ENCODE measurements around the gene SUGCT. TPM values are rescaled to one million over a fixed set of nuclear protein-coding genes. Genes with fewer than 3 reads are reported as not detected.
"Not testable (repeated sequence)": the region's sequence is repeated elsewhere in the genome, so short reads cannot be mapped to it uniquely, and the experiment has no call there.

Gene SUGCT
- total and polyA plus RNA-seq, 4 donors = 37.9 to 152 (median 53.2) TPM

- no peak for DNase-seq
- Histone ChIP-seq H3K27ac (ENCODE audit: low read depth in 1 of 2, low read length in 2 of 2) (no peak overlapping the region), H3K36me3 (ENCODE audit: control insufficient read depth in 1 of 2, insufficient read depth in 2 of 2, low read length in 1 of 2) (no peaks in the 10 kb centered on the region), H3K4me1 (ENCODE audit: control insufficient read depth in 1 of 2, insufficient read depth in 2 of 2, low read length in 2 of 2) (no peaks in the 10 kb centered on the region), H3K27me3 (ENCODE audit: control insufficient read depth in 1 of 2, insufficient read depth in 2 of 2, low read length in 1 of 2) (no peaks in the 10 kb centered on the region), H3K9me3 (ENCODE audit: control insufficient read depth, low read length) (peaks cover 1% of the 10 kb centered on the region), H3K4me3 (ENCODE audit: low read length in 2 of 2) (no peak overlapping the region)
- WGBS, 2 donors = 96 to 98% methylated on average over 2 of the region's 2 CpGs
- intact Hi-C loops (cut with DNase I) = no loop called here
- no peak for ATAC-seq (ENCODE audit: low FRiP score)
Observed at GRCh38 chr7:40412323-40412722, 277.5 kb downstream of the SUGCT start.

- intact Hi-C loops (cut with DNase I); H3K9me3 ChIP-seq (ENCODE audit: control insufficient read depth, low read length); H3K27me3 ChIP-seq (ENCODE audit: control insufficient read depth in 1 of 2, insufficient read depth in 2 of 2, low read length in 1 of 2); H3K36me3 ChIP-seq (ENCODE audit: control insufficient read depth in 1 of 2, insufficient read depth in 2 of 2, low read length in 1 of 2); ATAC-seq (ENCODE audit: low FRiP score); H3K4me1 ChIP-seq (ENCODE audit: control insufficient read depth in 1 of 2, insufficient read depth in 2 of 2, low read length in 2 of 2); H3K27ac ChIP-seq (ENCODE audit: low read depth in 1 of 2, low read length in 2 of 2); DNase-seq; H3K4me3 ChIP-seq (ENCODE audit: low read length in 2 of 2): not testable (repeated sequence)
- 84 to 86% methylated on average over 9 of the region's 9 CpGs for WGBS, 2 donors
Observed at GRCh38 chr7:40414704-40415103, 279.9 kb downstream of the SUGCT start.

GRCh38 chr7:40418448-40418847, 283.6 kb downstream of the SUGCT start:
- H3K27me3 ChIP-seq (ENCODE audit: control insufficient read depth in 1 of 2, insufficient read depth in 2 of 2, low read length in 1 of 2) = no peaks in the 10 kb centered on the region
- peaks cover 0 to 4% of the 10 kb centered on the region in 2 donors for H3K4me1 ChIP-seq (ENCODE audit: control insufficient read depth in 1 of 2, insufficient read depth in 2 of 2, low read length in 2 of 2)
- H3K9me3 ChIP-seq (ENCODE audit: control insufficient read depth, low read length) = no peaks in the 10 kb centered on the region
- no peak for ATAC-seq (ENCODE audit: low FRiP score)
- intact Hi-C loops (cut with DNase I) = no loop called here
- H3K36me3 ChIP-seq (ENCODE audit: control insufficient read depth in 1 of 2, insufficient read depth in 2 of 2, low read length in 1 of 2) = no peaks in the 10 kb centered on the region
- no peak for DNase-seq
- WGBS, 2 donors = 95 to 100% methylated on average over 1 of the region's 1 CpG
- no peak overlapping the region for H3K4me3 ChIP-seq (ENCODE audit: low read length in 2 of 2)
- H3K27ac ChIP-seq (ENCODE audit: low read depth in 1 of 2, low read length in 2 of 2) = no peak overlapping the region

GRCh38 chr7:40418983-40419382, 284.2 kb downstream of the SUGCT start:
- Histone ChIP-seq H3K4me1 (ENCODE audit: control insufficient read depth in 1 of 2, insufficient read depth in 2 of 2, low read length in 2 of 2) (peaks cover 0 to 4% of the 10 kb centered on the region in 2 donors), H3K27me3 (ENCODE audit: control insufficient read depth in 1 of 2, insufficient read depth in 2 of 2, low read length in 1 of 2) (no peaks in the 10 kb centered on the region), H3K4me3 (ENCODE audit: low read length in 2 of 2) (no peak overlapping the region), H3K9me3 (ENCODE audit: control insufficient read depth, low read length) (no peaks in the 10 kb centered on the region), H3K36me3 (ENCODE audit: control insufficient read depth in 1 of 2, insufficient read depth in 2 of 2, low read length in 1 of 2) (no peaks in the 10 kb centered on the region), H3K27ac (ENCODE audit: low read depth in 1 of 2, low read length in 2 of 2) (no peak overlapping the region)
- DNase-seq (no peak), ATAC-seq (ENCODE audit: low FRiP score) (no peak)
- intact Hi-C loops (cut with DNase I) = no loop called here
- 97% methylated on average over 3 of the region's 3 CpGs for WGBS, 2 donors

- WGBS, 2 donors = 0% methylated on average over 1 of the region's 1 CpG; no CpG with 5 or more reads in 1 of the 2 donors
- intact Hi-C loops (cut with DNase I) = no loop called here
- Histone ChIP-seq H3K27ac (ENCODE audit: low read depth in 1 of 2, low read length in 2 of 2) (no peak overlapping the region), H3K27me3 (ENCODE audit: control insufficient read depth in 1 of 2, insufficient read depth in 2 of 2, low read length in 1 of 2) (no peaks in the 10 kb centered on the region), H3K4me1 (ENCODE audit: control insufficient read depth in 1 of 2, insufficient read depth in 2 of 2, low read length in 2 of 2) (peaks cover 0 to 4% of the 10 kb centered on the region in 2 donors), H3K4me3 (ENCODE audit: low read length in 2 of 2) (no peak overlapping the region), H3K36me3 (ENCODE audit: control insufficient read depth in 1 of 2, insufficient read depth in 2 of 2, low read length in 1 of 2) (no peaks in the 10 kb centered on the region), H3K9me3 (ENCODE audit: control insufficient read depth, low read length) (no peaks in the 10 kb centered on the region)
- DNase-seq = no peak
- no peak for ATAC-seq (ENCODE audit: low FRiP score)
Observed at GRCh38 chr7:40419806-40420205, 285.0 kb downstream of the SUGCT start.

- ATAC-seq (ENCODE audit: low FRiP score) (no peak), DNase-seq (no peak)
- H3K27me3 ChIP-seq (ENCODE audit: control insufficient read depth in 1 of 2, insufficient read depth in 2 of 2, low read length in 1 of 2) = no peaks in the 10 kb centered on the region
- no peak overlapping the region for H3K27ac ChIP-seq (ENCODE audit: low read depth in 1 of 2, low read length in 2 of 2)
- no peaks in the 10 kb centered on the region for H3K36me3 ChIP-seq (ENCODE audit: control insufficient read depth in 1 of 2, insufficient read depth in 2 of 2, low read length in 1 of 2)
- WGBS, 2 donors = 100% methylated on average over 1 of the region's 1 CpG
- no peak overlapping the region for H3K4me3 ChIP-seq (ENCODE audit: low read length in 2 of 2)
- H3K9me3 ChIP-seq (ENCODE audit: control insufficient read depth, low read length) = no peaks in the 10 kb centered on the region
- peaks cover 0 to 6% of the 10 kb centered on the region in 2 donors for H3K4me1 ChIP-seq (ENCODE audit: control insufficient read depth in 1 of 2, insufficient read depth in 2 of 2, low read length in 2 of 2)
- intact Hi-C loops (cut with DNase I) = no loop called here
Observed at GRCh38 chr7:40421433-40421832, 286.6 kb downstream of the SUGCT start.

GRCh38 chr7:40425696-40426095, 290.9 kb downstream of the SUGCT start:
- 95 to 96% methylated on average over 2 of the region's 2 CpGs for WGBS, 2 donors
- Histone ChIP-seq H3K27ac (ENCODE audit: low read depth in 1 of 2, low read length in 2 of 2) (no peak overlapping the region), H3K27me3 (ENCODE audit: control insufficient read depth in 1 of 2, insufficient read depth in 2 of 2, low read length in 1 of 2) (no peaks in the 10 kb centered on the region), H3K36me3 (ENCODE audit: control insufficient read depth in 1 of 2, insufficient read depth in 2 of 2, low read length in 1 of 2) (no peaks in the 10 kb centered on the region), H3K4me3 (ENCODE audit: low read length in 2 of 2) (no peak overlapping the region), H3K9me3 (ENCODE audit: control insufficient read depth, low read length) (no peaks in the 10 kb centered on the region), H3K4me1 (ENCODE audit: control insufficient read depth in 1 of 2, insufficient read depth in 2 of 2, low read length in 2 of 2) (peaks cover 0 to 2% of the 10 kb centered on the region in 2 donors)
- no peak for ATAC-seq (ENCODE audit: low FRiP score)
- intact Hi-C loops (cut with DNase I) = no loop called here
- no peak for DNase-seq

GRCh38 chr7:40428421-40428820, 293.6 kb downstream of the SUGCT start:
- WGBS, 2 donors = 62 to 77% methylated on average over 1 of the region's 1 CpG
- no peak for ATAC-seq (ENCODE audit: low FRiP score)
- H3K4me3 ChIP-seq (ENCODE audit: low read length in 2 of 2) = no peak overlapping the region
- peaks cover 0 to 2% of the 10 kb centered on the region in 2 donors for H3K4me1 ChIP-seq (ENCODE audit: control insufficient read depth in 1 of 2, insufficient read depth in 2 of 2, low read length in 2 of 2)
- intact Hi-C loops (cut with DNase I) = no loop called here
- no peaks in the 10 kb centered on the region for H3K9me3 ChIP-seq (ENCODE audit: control insufficient read depth, low read length)
- H3K36me3 ChIP-seq (ENCODE audit: control insufficient read depth in 1 of 2, insufficient read depth in 2 of 2, low read length in 1 of 2) = no peaks in the 10 kb centered on the region
- H3K27ac ChIP-seq (ENCODE audit: low read depth in 1 of 2, low read length in 2 of 2) = no peak overlapping the region
- DNase-seq = no peak
- no peaks in the 10 kb centered on the region for H3K27me3 ChIP-seq (ENCODE audit: control insufficient read depth in 1 of 2, insufficient read depth in 2 of 2, low read length in 1 of 2)

GRCh38 chr7:40429826-40430225, 295.0 kb downstream of the SUGCT start:
- H3K27ac ChIP-seq (ENCODE audit: low read depth in 1 of 2, low read length in 2 of 2) = no peak overlapping the region
- WGBS, 2 donors = 83 to 92% methylated on average over 2 of the region's 2 CpGs
- intact Hi-C loops (cut with DNase I) = loop anchor here in 1 of 2 donors (10.0 kb wide), 1 partner anchor 305 kb away; no protein-coding TSS in a partner anchor

More at GRCh38 chr7:40429826-40430225, 295.0 kb downstream of the SUGCT start:
- H3K4me3 ChIP-seq (ENCODE audit: low read length in 2 of 2) = no peak overlapping the region
- H3K4me1 ChIP-seq (ENCODE audit: control insufficient read depth in 1 of 2, insufficient read depth in 2 of 2, low read length in 2 of 2) = peaks cover 0 to 2% of the 10 kb centered on the region in 2 donors
- ATAC-seq (ENCODE audit: low FRiP score) = no peak
- H3K27me3 ChIP-seq (ENCODE audit: control insufficient read depth in 1 of 2, insufficient read depth in 2 of 2, low read length in 1 of 2) = no peaks in the 10 kb centered on the region
- no peaks in the 10 kb centered on the region for H3K9me3 ChIP-seq (ENCODE audit: control insufficient read depth, low read length)
- no peaks in the 10 kb centered on the region for H3K36me3 ChIP-seq (ENCODE audit: control insufficient read depth in 1 of 2, insufficient read depth in 2 of 2, low read length in 1 of 2)
- DNase-seq = no peak
